DOHH2 (cell line): ENCODE data around the gene MCC.

Experiments
- H3F3A ChIP-seq: fragments of 200-600 bp; sonication (generic), shearing (Covaris generic); 2 replicates; pipeline ENCODE4 v1.6.0; 2016; ENCODE audit warnings: antibody characterized with exemption, mild to moderate bottlenecking; ENCODE audit not compliant: control insufficient read depth, insufficient read depth
- H3K27ac ChIP-seq: fragments of 200-600 bp; sonication (generic); 2 replicates; pipeline ENCODE4 v1.5.1; 2014; ENCODE audit warnings: low read depth, mild to moderate bottlenecking, low read length, moderate library complexity
- H3K27me3 ChIP-seq: fragments of 200-600 bp; sonication (generic); 2 replicates; pipeline ENCODE4 v1.6.1; 2014; ENCODE audit warnings: mild to moderate bottlenecking, low read length, mixed read lengths; ENCODE audit not compliant: control insufficient read depth
- H3K36me3 ChIP-seq: fragments of 200-600 bp; sonication (generic); 2 replicates; pipeline ENCODE4 v1.6.1; 2014; ENCODE audit warnings: mild to moderate bottlenecking, low read length, moderate library complexity, mixed read lengths; ENCODE audit not compliant: control insufficient read depth
- H3K4me1 ChIP-seq: fragments of 200-600 bp; sonication (generic); 2 replicates; pipeline ENCODE4 v1.6.1; 2014; ENCODE audit warnings: mild to moderate bottlenecking, low read length, mixed read lengths; ENCODE audit not compliant: control insufficient read depth
- H3K4me2 ChIP-seq: fragments of 200-600 bp; sonication (generic); 2 replicates; pipeline ENCODE4 v1.6.0; 2014; ENCODE audit warnings: mild to moderate bottlenecking, low read length, moderate library complexity
- H3K4me3 ChIP-seq: fragments of 200-600 bp; sonication (generic); 2 replicates; pipeline ENCODE4 v1.5.1; 2014; ENCODE audit warnings: mild to moderate bottlenecking, low read length, mixed read lengths
- H3K79me2 ChIP-seq: fragments of 200-600 bp; sonication (generic); 2 replicates; pipeline ENCODE4 v1.6.1; 2014; ENCODE audit warnings: mild to moderate bottlenecking, low read length, mixed read lengths; ENCODE audit not compliant: control insufficient read depth
- H3K9me2 ChIP-seq: fragments of 200-600 bp; sonication (generic); replicated peaks from 2 replicates; pipeline ENCODE4 v1.6.1; 2014; ENCODE audit warnings: mild to moderate bottlenecking, low read length, mixed read lengths; ENCODE audit not compliant: control insufficient read depth
- H3K9me3 ChIP-seq: fragments of 200-600 bp; sonication (generic); 2 replicates; pipeline ENCODE4 v1.6.1; 2014; ENCODE audit warnings: antibody characterized with exemption, low read length, mixed read lengths; ENCODE audit not compliant: control insufficient read depth, insufficient read depth
- H4K20me1 ChIP-seq: fragments of 200-600 bp; sonication (generic); 2 replicates; pipeline ENCODE4 v1.6.0; 2014; ENCODE audit warnings: low read depth, mild to moderate bottlenecking, antibody characterized with exemption, low read length, moderate library complexity; ENCODE audit not compliant: control insufficient read depth, insufficient read depth
- CTCF ChIP-seq: fragments of 200-600 bp; sonication (generic); IDR thresholded peaks from one replicate; pipeline ENCODE4 v1.5.1; 2014; ENCODE audit warnings: antibody characterized with exemption, mild to moderate bottlenecking, low read depth, low read length; ENCODE audit not compliant: poor library complexity, severe bottlenecking
- EZH2phosphoT487 ChIP-seq: fragments of 200-600 bp; sonication (generic); IDR thresholded peaks from 2 replicates; pipeline ENCODE4 v1.6.1; 2017; ENCODE audit warnings: borderline replicate concordance, mild to moderate bottlenecking, antibody characterized with exemption, low read length, moderate library complexity, mixed read lengths

The MCC gene

GRCh38 chr5:113199122-113199905 is 288.9 kb downstream of the MCC start:
- Histone ChIP-seq H3K27ac (no peak overlapping the region), H3K79me2 (no peaks in the 10 kb centered on the region)

GRCh38 chr5:113197456-113198200 is 290.6 kb downstream of the MCC start:
- no peak overlapping the region for H3K4me2 ChIP-seq
- no peaks in the 10 kb centered on the region for H3K79me2 ChIP-seq
- no peaks in the 10 kb centered on the region for H3K4me1 ChIP-seq
- H3K4me3 ChIP-seq = no peak overlapping the region
- no peaks in the 10 kb centered on the region for H3K27me3 ChIP-seq
- TF ChIP-seq CTCF = no peak
- TF ChIP-seq EZH2phosphoT487 = no peak
- no peaks in the 10 kb centered on the region for H3K9me3 ChIP-seq
- H3K36me3 ChIP-seq = no peaks in the 10 kb centered on the region
- H3F3A ChIP-seq = no peaks in the 10 kb centered on the region
- no peaks in the 10 kb centered on the region for H4K20me1 ChIP-seq
- H3K9me2 ChIP-seq = no peaks in the 10 kb centered on the region
- H3K27ac ChIP-seq = no peak overlapping the region

More at GRCh38 chr5:113199122-113199905, 288.9 kb downstream of the MCC start:
- no peaks in the 10 kb centered on the region for H3K4me1 ChIP-seq
- no peak for TF ChIP-seq EZH2phosphoT487
- TF ChIP-seq CTCF = no peak
- H4K20me1 ChIP-seq = no peaks in the 10 kb centered on the region
- H3K36me3 ChIP-seq = no peaks in the 10 kb centered on the region
- H3K4me2 ChIP-seq = no peak overlapping the region
- no peaks in the 10 kb centered on the region for H3F3A ChIP-seq
- no peak overlapping the region for H3K4me3 ChIP-seq
- no peaks in the 10 kb centered on the region for H3K27me3 ChIP-seq
- no peaks in the 10 kb centered on the region for H3K9me2 ChIP-seq
- H3K9me3 ChIP-seq = no peaks in the 10 kb centered on the region

GRCh38 chr5:113195771-113196170 is 292.5 kb downstream of the MCC start:
- H3K4me1 ChIP-seq = no peaks in the 10 kb centered on the region
- no peaks in the 10 kb centered on the region for H3K27me3 ChIP-seq
- TF ChIP-seq EZH2phosphoT487 (no peak), CTCF (no peak)
- H3K9me2 ChIP-seq = no peaks in the 10 kb centered on the region
- H4K20me1 ChIP-seq = no peaks in the 10 kb centered on the region
- no peaks in the 10 kb centered on the region for H3K9me3 ChIP-seq
- H3K27ac ChIP-seq = no peak overlapping the region
- H3K36me3 ChIP-seq = no peaks in the 10 kb centered on the region
- H3K79me2 ChIP-seq = no peaks in the 10 kb centered on the region
- H3K4me3 ChIP-seq = no peak overlapping the region
- no peaks in the 10 kb centered on the region for H3F3A ChIP-seq
- no peak overlapping the region for H3K4me2 ChIP-seq
